ENCODE data around the gene FGF18.

GRCh38 chr5:171463862-171464229 is 44.4 kb downstream of the FGF18 start:
- no peak for TF ChIP-seq CTCF (IDR thresholded peaks at IDR 0.05; ENCODE audit: insufficient read depth, low read length, poor library complexity, severe bottlenecking)
- no peak for TF ChIP-seq EZH2phosphoT487 (conservative IDR thresholded peaks at IDR 0.05; ENCODE audit: low read length)

Measured in SU-DHL-6 (cell line).